Astrocyte (in vitro differentiated cells and primary cell): ENCODE measurements around the gene FGL2.

Experiments
- EZH2 ChIP-seq: IDR thresholded peaks from 2 replicates; pipeline ENCODE4 v1.6.1; 2012; ENCODE audit warnings: mild to moderate bottlenecking, low read length, inconsistent platforms; ENCODE audit not compliant: insufficient read depth
- TF ChIP-seq, protein P1 (sequence below): IDR thresholded peaks from 2 replicates; pipeline ENCODE4 v1.5.1; 2011; ENCODE audit warnings: low read depth, mild to moderate bottlenecking, inconsistent platforms, low read length, moderate library complexity; ENCODE audit not compliant: insufficient read depth

- TF ChIP-seq EZH2 = no peak
- TF ChIP-seq, protein P1, sequence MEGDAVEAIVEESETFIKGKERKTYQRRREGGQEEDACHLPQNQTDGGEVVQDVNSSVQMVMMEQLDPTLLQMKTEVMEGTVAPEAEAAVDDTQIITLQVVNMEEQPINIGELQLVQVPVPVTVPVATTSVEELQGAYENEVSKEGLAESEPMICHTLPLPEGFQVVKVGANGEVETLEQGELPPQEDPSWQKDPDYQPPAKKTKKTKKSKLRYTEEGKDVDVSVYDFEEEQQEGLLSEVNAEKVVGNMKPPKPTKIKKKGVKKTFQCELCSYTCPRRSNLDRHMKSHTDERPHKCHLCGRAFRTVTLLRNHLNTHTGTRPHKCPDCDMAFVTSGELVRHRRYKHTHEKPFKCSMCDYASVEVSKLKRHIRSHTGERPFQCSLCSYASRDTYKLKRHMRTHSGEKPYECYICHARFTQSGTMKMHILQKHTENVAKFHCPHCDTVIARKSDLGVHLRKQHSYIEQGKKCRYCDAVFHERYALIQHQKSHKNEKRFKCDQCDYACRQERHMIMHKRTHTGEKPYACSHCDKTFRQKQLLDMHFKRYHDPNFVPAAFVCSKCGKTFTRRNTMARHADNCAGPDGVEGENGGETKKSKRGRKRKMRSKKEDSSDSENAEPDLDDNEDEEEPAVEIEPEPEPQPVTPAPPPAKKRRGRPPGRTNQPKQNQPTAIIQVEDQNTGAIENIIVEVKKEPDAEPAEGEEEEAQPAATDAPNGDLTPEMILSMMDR = no peak
Measured at GRCh38 chr7:77202481-77202976, 2.9 kb upstream of the FGL2 start.
